ENCODE data around the gene PRDM16. TPM values are rescaled to one million over a fixed set of nuclear protein-coding genes. Genes with fewer than 3 reads are reported as not detected.

PRDM16 gene
- total and polyA plus RNA-seq, 2 of the 13 experiments (the other 11 are each of a cell fraction or from before 2014, with no cell fraction given), result 0.15 to 0.81 TPM

- CTCF ChIA-PET (ENCODE audit: low intra/inter-chr PET ratio, low total read pairs), result no interaction called here
- H3K4me2 ChIP-seq (ENCODE audit: low read depth, low read length), result no peak overlapping the region
- no TSS peak for BruUV-seq (replicated peaks)
- in situ Hi-C loops (cut with HindIII; ENCODE audit: extremely low pct_ligation_motif_present, low pct_unique_long_range_greater_than_20kb), result no loop called here
- H4K20me1 ChIP-seq (ENCODE audit: insufficient read depth, low read length), result no peaks in the 10 kb centered on the region
- no peak for FAIRE-seq
- peaks cover 3% of the 10 kb centered on the region for H3K9me3 ChIP-seq (ENCODE audit: low read length)
- POLR2A ChIA-PET, result no interaction called here
- H2AFZ ChIP-seq (ENCODE audit: low read length), result no peak overlapping the region
- no peak overlapping the region for H3K4me3 ChIP-seq (replicated peaks in 1 of 3; ENCODE audit: insufficient read depth in 1 of 3, low read depth in 2 of 3, low read length in 3 of 3)
- 80% methylated on average over 13 of the region's 30 CpGs for WGBS (ENCODE audit: low lambda C conversion rate)
- no peak for DNase-seq (ENCODE audit: low spot score)
- no peak overlapping the region for H3K9ac ChIP-seq (ENCODE audit: insufficient read depth, low read depth, low read length)
- intact Hi-C loops (cut with micrococcal nuclease; ENCODE audit: unreplicated experiment), result loop anchor here (5.0 kb wide), 1 partner anchor 345 kb away; the partner anchor contains the start of gene PRDM16
- H3K27me3 ChIP-seq (ENCODE audit: control insufficient read depth in 1 of 2, insufficient read depth in 2 of 2, low read length in 2 of 2), result peaks cover 2 to 9% of the 10 kb centered on the region in 2 experiments; a peak in 4 of 5 replicates
- peaks cover 19% of the 10 kb centered on the region for H3K4me1 ChIP-seq (ENCODE audit: insufficient read depth, low read length)
- H3K36me3 ChIP-seq (replicated peaks in 1 of 2; ENCODE audit: control insufficient read depth in 1 of 2, insufficient read depth in 2 of 2, low read length in 2 of 2), result no peaks in the 10 kb centered on the region
- no peak for ATAC-seq
- no peaks in the 10 kb centered on the region for H3K79me2 ChIP-seq (ENCODE audit: insufficient read depth, low read length)
- H3K27ac ChIP-seq (ENCODE audit: extremely low read length, insufficient read depth, low read length), result no peak overlapping the region
- TF ChIP-seq E2F1 (CRISPR knock-in tag; IDR thresholded peaks at IDR 0.05), result no peak
- no peak for TF ChIP-seq SETDB1 (CRISPR knock-in tag; IDR thresholded peaks at IDR 0.05; ENCODE audit: borderline replicate concordance)
- no peak for TF ChIP-seq ZNF260 (CRISPR knock-in tag; IDR thresholded peaks at IDR 0.05; ENCODE audit: borderline replicate concordance, low read depth)
- no peak for TF ChIP-seq ZNF639 (CRISPR knock-in tag; conservative IDR thresholded peaks at IDR 0.05)
- no peak for TF ChIP-seq FOXP4 (CRISPR knock-in tag; IDR thresholded peaks at IDR 0.05)
- TF ChIP-seq ZNF614 (CRISPR knock-in tag; IDR thresholded peaks at IDR 0.05; ENCODE audit: borderline replicate concordance), result no peak
- TF ChIP-seq ZNF777 (CRISPR knock-in tag; IDR thresholded peaks at IDR 0.05), result no peak
- no peak for TF ChIP-seq MNT (IDR thresholded peaks at IDR 0.05)
- no peak for TF ChIP-seq SMARCE1 (IDR thresholded peaks at IDR 0.05; ENCODE audit: borderline replicate concordance)
- TF ChIP-seq SNAPC2 (CRISPR knock-in tag; IDR thresholded peaks at IDR 0.05), result no peak
- TF ChIP-seq IRF1 (CRISPR knock-in tag; IDR thresholded peaks at IDR 0.05; ENCODE audit: low read depth), result no peak
- no peak for TF ChIP-seq RORA (CRISPR knock-in tag; IDR thresholded peaks at IDR 0.05)
- TF ChIP-seq HNRNPH1 (optimal IDR thresholded peaks at IDR 0.05; ENCODE audit: low read depth, low read length), result no peak
Measured at GRCh38 chr1:3411806-3412205, 342.8 kb downstream of the PRDM16 start.
